ENCODE measurements around the gene HES3.
A peak's percentile ranks its signal among the peaks of the same experiment; 100 is the strongest.

HES3 gene

DNA sequence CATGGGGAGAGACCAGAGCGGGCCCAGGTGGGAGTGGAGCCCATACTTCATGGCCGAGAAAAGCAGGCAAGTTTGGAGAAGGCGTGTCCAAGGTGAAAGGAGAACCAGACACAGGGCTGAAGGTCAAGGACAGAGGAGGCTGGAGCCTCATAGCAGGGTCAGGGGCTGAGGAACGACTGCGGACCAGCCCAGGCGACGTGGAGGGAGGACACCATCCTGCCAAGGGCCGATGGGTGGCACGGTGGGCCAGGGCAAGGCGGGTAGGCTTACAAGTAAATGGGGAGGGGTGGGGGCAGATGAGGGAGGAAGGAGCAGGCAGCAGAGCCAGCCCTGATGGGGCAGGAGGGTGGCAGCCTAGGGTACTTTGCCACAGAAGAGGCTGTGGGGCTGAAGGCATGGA lies 35.1 kb downstream of the HES3 start:
- DNase-seq (ENCODE audit: extremely low read depth, low read depth) = no peak
- TF ChIP-seq, protein P1, sequence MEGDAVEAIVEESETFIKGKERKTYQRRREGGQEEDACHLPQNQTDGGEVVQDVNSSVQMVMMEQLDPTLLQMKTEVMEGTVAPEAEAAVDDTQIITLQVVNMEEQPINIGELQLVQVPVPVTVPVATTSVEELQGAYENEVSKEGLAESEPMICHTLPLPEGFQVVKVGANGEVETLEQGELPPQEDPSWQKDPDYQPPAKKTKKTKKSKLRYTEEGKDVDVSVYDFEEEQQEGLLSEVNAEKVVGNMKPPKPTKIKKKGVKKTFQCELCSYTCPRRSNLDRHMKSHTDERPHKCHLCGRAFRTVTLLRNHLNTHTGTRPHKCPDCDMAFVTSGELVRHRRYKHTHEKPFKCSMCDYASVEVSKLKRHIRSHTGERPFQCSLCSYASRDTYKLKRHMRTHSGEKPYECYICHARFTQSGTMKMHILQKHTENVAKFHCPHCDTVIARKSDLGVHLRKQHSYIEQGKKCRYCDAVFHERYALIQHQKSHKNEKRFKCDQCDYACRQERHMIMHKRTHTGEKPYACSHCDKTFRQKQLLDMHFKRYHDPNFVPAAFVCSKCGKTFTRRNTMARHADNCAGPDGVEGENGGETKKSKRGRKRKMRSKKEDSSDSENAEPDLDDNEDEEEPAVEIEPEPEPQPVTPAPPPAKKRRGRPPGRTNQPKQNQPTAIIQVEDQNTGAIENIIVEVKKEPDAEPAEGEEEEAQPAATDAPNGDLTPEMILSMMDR (IDR thresholded peaks at IDR 0.05; ENCODE audit: low read depth, low read length) = no peak

DNA sequence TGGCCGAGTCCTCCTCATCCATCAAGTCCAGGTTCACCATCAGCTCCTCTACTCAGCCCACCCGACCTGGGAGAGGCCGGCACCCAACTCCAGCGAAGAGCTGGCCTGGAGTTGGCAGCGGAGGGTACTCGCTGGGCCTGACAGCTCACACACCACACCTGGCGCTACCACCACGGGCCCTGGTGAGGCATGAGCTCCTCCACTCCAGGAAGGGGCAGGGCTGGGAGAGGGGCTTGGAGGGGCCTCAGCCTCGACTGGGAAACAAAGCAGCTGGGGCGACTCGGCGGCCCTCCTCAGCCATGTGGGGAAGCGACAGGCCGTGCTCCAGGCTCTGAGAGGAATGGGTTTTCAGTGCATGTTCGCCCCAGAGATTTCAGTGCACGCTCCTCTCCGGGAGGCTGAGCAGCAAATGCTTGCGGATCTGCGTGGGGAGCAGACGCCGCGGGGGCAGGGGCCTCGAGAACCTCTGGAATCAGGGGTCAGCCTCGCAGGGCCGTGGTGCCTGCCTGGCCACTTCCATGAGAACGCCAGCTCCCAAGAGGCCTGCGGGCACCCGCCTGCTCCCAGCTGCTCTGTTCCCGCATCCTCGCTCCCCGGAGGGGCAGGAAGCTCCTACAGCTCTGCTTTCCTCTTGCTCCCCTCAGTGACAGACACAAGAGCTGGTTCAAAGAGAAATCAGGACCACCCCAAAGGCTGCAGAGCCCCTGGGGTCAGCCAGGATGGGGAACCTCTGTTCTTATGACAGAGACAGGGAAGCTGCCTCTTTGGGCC lies 35.8 kb downstream of the HES3 start:
- TF ChIP-seq, protein P1 (IDR thresholded peaks at IDR 0.05; ENCODE audit: low read depth, low read length) = no peak
- no peak for DNase-seq (ENCODE audit: extremely low read depth, low read depth)

DNA sequence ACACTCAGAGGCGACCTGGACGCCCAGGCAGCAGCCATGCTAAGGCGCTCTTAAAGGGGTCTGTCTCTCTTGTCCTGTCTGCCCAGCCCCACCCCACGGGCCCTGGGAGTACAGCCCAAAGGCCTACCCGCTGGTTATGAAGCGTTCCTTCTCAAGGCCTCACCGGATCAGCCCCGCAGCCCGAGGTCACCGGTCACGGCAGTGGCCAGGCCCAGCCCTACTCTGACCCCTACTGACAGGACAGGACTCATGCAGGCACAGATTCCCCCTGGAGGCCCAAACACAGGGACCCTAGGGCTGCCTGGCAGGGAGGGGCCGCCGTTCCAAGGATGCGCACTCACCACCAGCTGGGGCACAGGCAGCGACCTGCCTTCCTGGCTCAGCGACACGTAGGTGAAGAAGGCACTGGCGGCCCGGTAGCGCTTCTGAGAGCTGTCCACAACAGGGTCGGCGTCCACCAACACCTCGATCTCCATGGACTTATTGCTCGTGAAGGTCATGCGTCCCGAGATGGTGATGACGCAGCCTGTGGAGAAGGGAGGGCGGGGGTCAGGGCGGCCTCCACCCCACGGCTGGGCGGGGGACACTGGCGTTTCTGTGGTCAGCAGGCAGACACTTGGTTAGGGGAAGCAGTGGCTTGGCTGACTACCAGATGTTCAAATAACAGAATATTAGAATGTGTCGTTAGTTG lies 36.9 kb downstream of the HES3 start:
- no peak for DNase-seq (ENCODE audit: extremely low read depth, low read depth)
- TF ChIP-seq, protein P1 (IDR thresholded peaks at IDR 0.05; ENCODE audit: low read depth, low read length) = peak; percentile 33

DNA sequence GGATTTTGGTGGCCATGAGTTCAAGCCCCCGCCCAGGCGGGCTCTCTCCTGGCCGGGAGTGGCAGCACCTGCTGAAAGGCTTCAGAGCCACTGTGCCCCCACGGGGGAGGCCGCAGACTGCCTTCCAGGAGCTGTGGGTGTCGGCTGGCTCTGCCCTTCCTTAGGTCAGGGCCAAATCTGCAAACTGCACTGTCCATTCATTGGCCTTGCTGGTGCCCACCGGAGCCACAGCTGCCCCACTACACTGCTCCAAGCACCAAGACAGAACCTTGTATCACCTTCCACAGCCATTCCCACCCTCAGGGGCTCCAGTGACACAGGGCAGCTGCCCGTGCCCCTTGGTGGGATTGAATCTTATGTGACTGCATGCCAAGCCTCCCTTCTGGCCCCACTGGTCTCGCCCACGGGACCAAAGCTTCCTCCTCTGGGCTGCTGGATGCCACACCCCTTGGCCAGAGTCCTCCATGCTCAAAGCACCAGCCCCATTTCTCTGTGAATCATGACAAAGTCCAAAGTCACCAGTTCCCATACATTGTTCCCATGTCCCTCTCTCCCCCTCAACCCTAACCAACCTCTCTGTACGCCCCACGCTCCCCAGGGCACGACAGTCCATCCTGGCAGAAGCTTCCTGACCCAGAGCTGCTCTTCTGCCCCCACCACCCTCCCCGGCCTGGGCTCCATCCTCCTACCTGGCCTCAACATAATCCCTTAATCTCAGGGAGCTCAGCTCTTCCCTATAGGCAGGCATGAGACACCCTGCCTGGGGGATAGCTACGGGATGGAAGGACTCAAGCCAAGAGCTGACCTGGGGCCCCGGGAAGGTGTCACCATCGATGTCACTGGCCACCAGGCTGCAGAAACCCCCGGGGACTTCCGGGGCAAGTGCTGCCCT lies 37.8 kb downstream of the HES3 start:
- TF ChIP-seq, protein P1 (IDR thresholded peaks at IDR 0.05; ENCODE audit: low read depth, low read length) = no peak
- DNase-seq (ENCODE audit: extremely low read depth, low read depth) = no peak

DNA sequence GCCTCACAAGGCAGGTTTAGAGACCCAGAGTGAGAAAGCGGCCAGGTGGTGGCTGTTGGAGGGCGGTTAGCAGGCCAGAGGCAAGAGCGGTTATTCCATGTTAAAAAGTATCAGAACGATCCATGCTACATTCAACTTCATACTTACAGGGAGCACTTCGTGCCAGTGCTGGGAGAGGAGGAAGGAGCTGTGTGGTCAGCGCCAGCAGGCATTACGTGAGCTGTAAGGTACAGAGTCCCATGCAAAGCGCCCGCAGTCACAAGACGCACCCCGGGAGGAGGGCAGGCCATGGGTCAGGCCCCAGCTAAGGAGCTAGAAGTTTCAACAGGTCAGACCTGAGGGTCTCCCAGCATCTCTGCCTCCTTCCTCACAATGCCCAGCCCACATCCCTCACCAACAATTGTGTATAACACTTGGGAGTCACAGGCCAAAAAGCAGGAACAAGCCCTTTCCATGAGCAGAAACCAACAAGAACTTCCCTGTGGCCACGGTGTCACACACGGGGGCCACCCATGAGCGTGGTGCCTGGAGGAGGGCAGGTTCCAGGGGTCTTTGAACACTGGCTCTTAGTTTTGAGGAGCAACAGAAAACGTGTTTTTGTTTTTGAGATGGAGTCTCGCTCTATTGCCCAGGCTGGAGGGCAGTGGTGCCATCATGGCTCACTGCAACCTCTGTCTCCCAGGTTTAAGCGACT lies 38.7 kb downstream of the HES3 start:
- DNase-seq (ENCODE audit: extremely low read depth, low read depth) = no peak
- TF ChIP-seq, protein P1 (IDR thresholded peaks at IDR 0.05; ENCODE audit: low read depth, low read length) = no peak

DNA sequence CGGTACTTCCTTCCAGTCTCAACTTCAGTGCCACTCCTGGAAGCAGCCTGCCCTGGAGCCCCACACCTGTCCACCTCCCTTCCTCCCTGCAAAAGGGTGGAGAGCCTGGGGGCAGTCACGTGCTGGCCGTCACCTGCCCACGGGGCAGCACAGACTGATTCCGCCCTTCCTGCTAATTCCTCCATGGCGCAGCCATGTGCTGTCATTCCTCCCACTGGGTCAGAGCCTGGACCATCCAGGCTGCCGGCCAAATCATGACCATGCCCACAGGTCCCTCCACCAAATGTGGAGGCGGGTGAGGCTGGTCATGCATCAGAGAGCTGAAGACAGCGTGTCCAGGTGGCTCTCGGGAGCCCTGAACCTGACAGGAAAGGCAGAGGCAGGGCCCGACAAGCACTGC lies 41.4 kb downstream of the HES3 start:
- TF ChIP-seq, protein P1 (IDR thresholded peaks at IDR 0.05; ENCODE audit: low read depth, low read length) = no peak
- DNase-seq (ENCODE audit: extremely low read depth, low read depth) = no peak
